Epidermal melanocyte (primary cell): ENCODE results near the gene ABCC8.

ENCODE experiments used
- DNase-seq: peaks from one replicate; pipeline ENCODE4 v3.0.0; 2011; ENCODE audit warnings: low spot score; ENCODE audit not compliant: insufficient read length

ABCC8 gene

DNA sequence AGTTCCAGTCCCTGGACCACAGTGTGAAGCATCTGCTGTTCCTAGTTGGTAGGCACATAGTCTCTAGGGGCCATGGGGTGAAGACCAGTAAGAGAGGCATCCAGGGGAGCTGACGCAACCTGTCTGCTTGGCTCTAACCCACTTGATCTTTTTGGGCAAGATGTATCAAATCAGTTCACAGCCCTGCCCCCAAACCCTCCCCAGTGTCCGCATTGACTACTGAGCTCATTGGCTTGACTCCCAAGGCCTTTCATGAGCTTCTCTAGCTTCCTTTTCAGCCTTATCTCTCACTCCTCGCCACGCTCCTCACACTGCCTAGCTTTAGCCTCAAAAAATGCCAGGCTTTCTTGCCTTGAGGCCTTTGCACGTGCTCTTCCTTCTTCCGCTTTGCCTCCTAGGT is 29.7 kb upstream of the ABCC8 start:
- no peak for DNase-seq

- no peak for DNase-seq
Observed at GRCh38 chr11:17505146-17505545, 28.5 kb upstream of the ABCC8 start.

GRCh38 chr11:17504330-17505107 is 27.9 kb upstream of the ABCC8 start:
- DNase-seq, result peak; percentile 81

- no peak for DNase-seq
Observed at GRCh38 chr11:17502630-17503029, 26.0 kb upstream of the ABCC8 start.

GRCh38 chr11:17500673-17501072 is 24.0 kb upstream of the ABCC8 start:
- DNase-seq, result no peak

- DNase-seq, result no peak
Observed at GRCh38 chr11:17498475-17498874, 21.8 kb upstream of the ABCC8 start.

DNA sequence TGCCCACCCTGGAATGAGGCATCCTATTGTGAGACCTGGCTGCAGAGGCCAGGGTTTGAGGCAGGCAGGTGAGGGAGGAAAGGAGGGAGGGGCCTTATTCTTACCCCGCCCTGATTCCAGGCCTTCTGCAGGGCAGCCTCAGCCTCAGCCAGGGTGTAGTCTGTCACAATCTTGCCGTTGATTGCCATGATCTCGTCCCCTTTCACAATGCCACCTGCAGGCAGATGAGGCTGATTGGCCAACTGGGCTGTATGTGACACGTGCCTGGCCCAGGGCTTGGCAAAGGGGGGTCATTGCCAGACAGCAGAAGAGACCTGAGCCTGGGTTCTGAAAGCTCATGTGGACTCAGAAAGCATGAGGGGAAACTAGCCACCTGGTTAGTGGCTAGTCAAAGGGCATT is 21.4 kb upstream of the ABCC8 start:
- no peak for DNase-seq

GRCh38 chr11:17496406-17496805 is 19.8 kb upstream of the ABCC8 start:
- DNase-seq, result no peak

GRCh38 chr11:17494019-17494418 is 17.4 kb upstream of the ABCC8 start:
- no peak for DNase-seq

GRCh38 chr11:17490938-17491337 is 14.3 kb upstream of the ABCC8 start:
- no peak for DNase-seq

- no peak for DNase-seq
Observed at GRCh38 chr11:17490232-17490631, 13.6 kb upstream of the ABCC8 start.

GRCh38 chr11:17489751-17490150 is 13.1 kb upstream of the ABCC8 start:
- DNase-seq, result no peak

- no peak for DNase-seq
Observed at GRCh38 chr11:17488563-17488962, 11.9 kb upstream of the ABCC8 start.

- DNase-seq, result no peak
Observed at GRCh38 chr11:17486646-17487045, 10.0 kb upstream of the ABCC8 start.

GRCh38 chr11:17483505-17483904 is 6.9 kb upstream of the ABCC8 start:
- DNase-seq, result no peak

DNA sequence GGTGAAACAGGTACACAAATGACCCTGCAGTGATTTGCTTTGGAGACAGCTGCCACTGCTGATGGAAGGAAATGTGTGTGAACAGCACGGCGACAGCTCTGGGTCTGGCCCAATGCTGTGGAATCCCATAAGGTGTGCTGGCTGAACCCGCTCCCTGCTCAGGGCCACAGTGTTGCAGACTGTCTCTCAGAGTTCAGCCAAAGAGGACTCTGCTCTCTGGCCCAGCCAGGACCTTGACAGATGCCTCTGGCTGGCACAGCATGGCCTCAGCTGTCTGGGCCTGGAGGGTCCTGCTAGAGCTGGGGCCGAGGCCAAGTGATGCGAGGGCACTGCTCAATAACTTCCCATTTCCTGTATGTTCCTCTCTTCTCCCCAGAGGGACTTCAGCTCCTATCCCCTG is 5.3 kb upstream of the ABCC8 start:
- no peak for DNase-seq

GRCh38 chr11:17479284-17480214 is 2.9 kb upstream of the ABCC8 start:
- DNase-seq, result no peak

- DNase-seq, result no peak
Observed at GRCh38 chr11:17478070-17478469, 1.4 kb upstream of the ABCC8 start.

- DNase-seq, result no peak
Observed at GRCh38 chr11:17477361-17477760, 716 bp upstream of the ABCC8 start.

- DNase-seq, result no peak
Observed at GRCh38 chr11:17477084-17477333, 364 bp upstream of the ABCC8 start.

- DNase-seq, result no peak
Observed at GRCh38 chr11:17475666-17476316, 854 bp downstream of the ABCC8 start.

- DNase-seq, result no peak
Observed at GRCh38 chr11:17473071-17473744, 3.4 kb downstream of the ABCC8 start.
